Bone marrow (tissue), 2 donors: ENCODE results near the gene CELF2.

Source experiments
- DNase-seq, 2 donors: peaks; one replicate each; lab custom pipeline; 2025; lab: John Stamatoyannopoulos, UW

CELF2 gene

GRCh38 chr10:11134411-11134810 is 116.7 kb downstream of the CELF2 start:
- no peak for DNase-seq

- no peak for DNase-seq
Measured at GRCh38 chr10:11135709-11136108, 118.0 kb downstream of the CELF2 start.

GRCh38 chr10:11138314-11139033 is 120.8 kb downstream of the CELF2 start:
- DNase-seq: no peak

- no peak for DNase-seq
Measured at GRCh38 chr10:11140963-11141362, 123.3 kb downstream of the CELF2 start.

- DNase-seq: peak in 1 of 2 donors; percentile 93
Measured at GRCh38 chr10:11141571-11142091, 124.0 kb downstream of the CELF2 start.

GRCh38 chr10:11142777-11143176 is 125.1 kb downstream of the CELF2 start:
- no peak for DNase-seq

DNA sequence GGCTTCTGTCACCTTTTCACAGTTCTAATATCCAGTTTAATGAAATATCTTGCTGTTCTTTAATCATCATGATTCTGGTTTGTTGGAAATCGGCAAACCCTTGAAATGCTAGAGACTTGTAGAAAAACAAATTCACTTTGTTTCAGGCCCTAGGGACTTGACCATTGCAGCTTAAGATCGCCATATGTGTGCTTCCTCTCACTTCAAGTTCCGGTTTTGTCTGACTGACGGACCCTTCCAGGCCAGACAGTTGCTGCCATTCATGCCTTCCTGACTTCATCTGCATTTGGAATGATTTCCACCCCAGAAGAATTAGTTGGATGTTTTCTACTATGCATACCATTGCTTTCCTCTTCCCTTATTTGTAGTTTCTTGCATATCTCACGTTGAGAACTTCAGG is 125.6 kb downstream of the CELF2 start:
- DNase-seq: no peak

DNA sequence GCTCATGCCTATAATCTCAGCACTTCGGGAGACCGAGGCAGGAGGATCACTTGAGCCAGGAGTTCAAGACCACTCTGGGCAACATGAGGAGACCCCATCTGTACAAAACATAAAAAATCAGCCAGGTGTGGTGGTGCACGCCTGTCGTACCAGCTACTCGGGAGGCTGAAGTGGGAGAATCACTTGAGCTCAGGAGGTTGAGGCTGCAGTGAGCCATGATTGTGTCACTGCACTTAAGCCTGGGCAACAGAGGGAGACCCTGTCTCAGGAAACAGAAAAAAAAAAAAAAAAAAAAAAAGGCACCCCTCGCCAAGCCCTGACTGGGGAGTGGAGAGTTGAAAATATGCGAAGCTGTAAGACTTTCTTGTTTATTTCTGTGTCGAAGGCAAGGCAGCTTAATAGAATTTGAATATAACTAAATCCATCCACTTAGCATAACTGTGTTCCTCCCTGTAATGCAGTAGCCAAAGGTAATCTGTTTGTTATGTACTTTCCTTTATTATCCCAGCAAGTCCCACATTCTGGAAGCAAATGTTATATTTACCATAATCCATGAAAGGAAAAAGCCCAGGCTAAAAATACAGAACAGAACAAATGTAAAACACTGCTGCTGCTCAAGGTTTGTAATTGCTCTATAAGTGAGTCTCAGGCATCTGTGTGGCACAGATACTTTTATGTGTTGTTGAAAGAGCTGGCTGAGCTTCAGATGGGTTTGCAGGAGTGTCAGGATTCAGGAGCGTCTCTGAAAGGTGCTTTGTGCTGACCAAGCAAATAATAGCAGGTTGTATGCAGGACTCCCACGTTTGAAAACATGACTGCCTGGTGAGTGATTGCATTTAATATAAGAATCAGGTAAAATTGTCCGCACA is 127.2 kb downstream of the CELF2 start:
- DNase-seq: no peak

DNA sequence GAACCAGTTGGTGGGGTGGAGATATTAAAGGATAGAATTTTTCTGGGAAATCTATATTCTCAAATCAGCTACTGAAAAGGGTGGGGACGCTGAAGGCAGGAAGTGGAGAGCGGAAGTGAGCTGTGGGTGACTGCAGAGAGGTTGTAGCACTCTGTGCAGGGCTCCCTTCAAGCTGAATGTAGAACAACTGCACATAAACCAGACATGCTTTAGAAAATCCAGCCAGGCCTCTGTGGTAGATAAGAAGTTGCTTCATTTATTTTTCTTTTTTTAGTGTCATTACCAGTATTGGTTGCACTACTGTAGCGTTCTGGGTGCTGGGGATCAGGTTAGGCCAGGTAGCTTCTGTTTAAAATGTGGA is 127.8 kb downstream of the CELF2 start:
- peak in 1 of 2 donors; percentile 84 for DNase-seq

- no peak for DNase-seq
Measured at GRCh38 chr10:11146402-11147171, 128.9 kb downstream of the CELF2 start.

- peak in 1 of 2 donors; percentile 65 for DNase-seq
Measured at GRCh38 chr10:11147722-11148121, 130.1 kb downstream of the CELF2 start.

GRCh38 chr10:11148142-11149028 is 130.7 kb downstream of the CELF2 start:
- DNase-seq: no peak

GRCh38 chr10:11149807-11150141 is 132.1 kb downstream of the CELF2 start:
- no peak for DNase-seq

GRCh38 chr10:11150231-11150731 is 132.6 kb downstream of the CELF2 start:
- DNase-seq: no peak

GRCh38 chr10:11150879-11151415 is 133.3 kb downstream of the CELF2 start:
- no peak for DNase-seq

GRCh38 chr10:11152801-11153200 is 135.1 kb downstream of the CELF2 start:
- no peak for DNase-seq

DNA sequence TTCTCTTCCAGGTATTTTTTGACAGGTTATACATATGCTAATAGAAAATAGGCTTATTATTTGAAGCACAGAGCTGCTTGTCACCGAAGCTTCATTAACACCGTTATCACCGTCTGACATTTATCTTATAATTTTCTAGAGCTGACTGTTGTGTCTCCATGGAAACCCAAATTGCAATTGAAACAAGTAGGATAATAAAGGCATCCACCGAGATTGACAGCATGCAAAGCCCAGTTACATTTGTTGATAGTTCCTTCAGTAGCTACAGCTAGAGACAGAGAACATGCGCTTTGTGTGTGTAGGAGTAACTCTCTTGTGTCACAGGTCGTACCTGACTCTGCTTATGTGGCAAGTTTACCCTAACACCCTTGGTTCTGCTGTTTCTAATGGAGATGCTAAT is 135.6 kb downstream of the CELF2 start:
- DNase-seq: no peak

DNA sequence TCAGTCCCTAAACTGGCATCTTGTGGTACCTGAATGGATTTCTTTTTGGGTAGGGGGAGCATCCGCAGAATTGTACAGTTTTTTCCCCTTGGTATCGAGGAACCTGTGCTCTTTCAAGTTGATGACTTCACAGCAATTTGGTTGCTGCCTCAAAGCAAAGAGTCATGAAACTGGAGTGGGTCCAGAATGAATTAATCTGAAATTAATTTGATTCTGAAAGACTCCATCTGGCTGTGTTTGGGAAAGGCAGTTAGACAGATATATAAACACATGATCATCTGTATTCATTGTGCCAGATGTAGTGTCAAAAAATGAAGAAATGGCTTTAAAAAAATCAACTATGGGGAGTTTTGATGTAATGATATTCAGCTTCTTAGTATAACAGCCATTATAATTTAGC is 136.1 kb downstream of the CELF2 start:
- DNase-seq: no peak

DNA sequence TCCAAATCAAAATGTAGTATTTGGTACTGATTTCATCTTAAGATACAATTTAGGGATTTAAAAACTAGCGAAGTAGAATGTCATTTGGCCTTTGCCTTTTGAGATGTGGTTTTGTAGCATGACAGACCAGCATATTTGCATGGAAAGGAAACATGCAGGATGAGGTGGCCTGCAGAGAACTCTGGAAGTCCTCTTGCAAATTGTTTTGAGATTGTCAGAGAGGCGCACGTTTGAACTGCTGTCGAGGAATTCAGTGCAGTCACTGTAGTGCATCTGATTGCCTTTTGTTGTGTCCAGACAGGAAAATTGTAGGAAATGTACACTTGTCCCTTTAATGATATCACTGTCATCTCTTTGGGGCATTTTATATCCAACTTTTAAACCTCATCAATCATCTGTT is 136.7 kb downstream of the CELF2 start:
- DNase-seq: no peak

- no peak for DNase-seq
Measured at GRCh38 chr10:11154849-11155498, 137.3 kb downstream of the CELF2 start.
